Measurements from ENCODE around the gene ELFN2.

Gene ELFN2

GRCh38 chr22:37365950-37366349 is 61.3 kb downstream of the ELFN2 start:
- Histone ChIP-seq H3K9me3 (ENCODE audit: insufficient read depth, low read depth, low read length) (no peaks in the 10 kb centered on the region), H3K9ac (ENCODE audit: low read depth, low read length, poor library complexity, severe bottlenecking) (no peak overlapping the region), H3K4me3 (ENCODE audit: low read length, poor library complexity, severe bottlenecking) (no peak overlapping the region), H3K79me2 (ENCODE audit: insufficient read depth, low read length) (no peaks in the 10 kb centered on the region), H3F3A (ENCODE audit: low read depth) (no peaks in the 10 kb centered on the region), H4K20me1 (ENCODE audit: insufficient read depth, low read length, poor library complexity, severe bottlenecking) (no peaks in the 10 kb centered on the region), H3K4me1 (ENCODE audit: insufficient read depth, low read length, poor library complexity, severe bottlenecking) (peaks cover 8% of the 10 kb centered on the region), H3K4me2 (ENCODE audit: low read depth, low read length, poor library complexity, severe bottlenecking) (no peak overlapping the region), H3K9me2 (replicated peaks; ENCODE audit: low read depth, low read length) (no peaks in the 10 kb centered on the region), H2AFZ (ENCODE audit: low read length) (no peak overlapping the region), H3K36me3 (ENCODE audit: insufficient read depth, low read length) (no peaks in the 10 kb centered on the region), H3K27me3 (ENCODE audit: insufficient read depth, low read length, poor library complexity, severe bottlenecking) (no peaks in the 10 kb centered on the region)
- no peak for TF ChIP-seq CTCF (conservative IDR thresholded peaks at IDR 0.05; ENCODE audit: low read length)
- TF ChIP-seq EZH2phosphoT487 (IDR thresholded peaks at IDR 0.05; ENCODE audit: borderline replicate concordance) = no peak

- TF ChIP-seq EZH2phosphoT487 (IDR thresholded peaks at IDR 0.05; ENCODE audit: borderline replicate concordance) (no peak), CTCF (conservative IDR thresholded peaks at IDR 0.05; ENCODE audit: low read length) (no peak)
- H4K20me1 ChIP-seq (ENCODE audit: insufficient read depth, low read length, poor library complexity, severe bottlenecking) = no peaks in the 10 kb centered on the region
- no peaks in the 10 kb centered on the region for H3K79me2 ChIP-seq (ENCODE audit: insufficient read depth, low read length)
- no peaks in the 10 kb centered on the region for H3K9me3 ChIP-seq (ENCODE audit: insufficient read depth, low read depth, low read length)
- H3K4me2 ChIP-seq (ENCODE audit: low read depth, low read length, poor library complexity, severe bottlenecking) = no peak overlapping the region
- H3K9ac ChIP-seq (ENCODE audit: low read depth, low read length, poor library complexity, severe bottlenecking) = no peak overlapping the region
- H3K9me2 ChIP-seq (replicated peaks; ENCODE audit: low read depth, low read length) = no peaks in the 10 kb centered on the region
- H3K4me1 ChIP-seq (ENCODE audit: insufficient read depth, low read length, poor library complexity, severe bottlenecking) = peaks cover 18% of the 10 kb centered on the region
- no peaks in the 10 kb centered on the region for H3K27me3 ChIP-seq (ENCODE audit: insufficient read depth, low read length, poor library complexity, severe bottlenecking)
- H3K36me3 ChIP-seq (ENCODE audit: insufficient read depth, low read length) = no peaks in the 10 kb centered on the region
- H2AFZ ChIP-seq (ENCODE audit: low read length) = no peak overlapping the region
- H3K4me3 ChIP-seq (ENCODE audit: low read length, poor library complexity, severe bottlenecking) = no peak overlapping the region
- no peaks in the 10 kb centered on the region for H3F3A ChIP-seq (ENCODE audit: low read depth)
These were observed 63.9 kb downstream of the ELFN2 start for GRCh38 chr22:37363261-37363992.

- H3K4me1 ChIP-seq (ENCODE audit: insufficient read depth, low read length, poor library complexity, severe bottlenecking) = peaks cover 18% of the 10 kb centered on the region
- H3K79me2 ChIP-seq (ENCODE audit: insufficient read depth, low read length) = no peaks in the 10 kb centered on the region
- no peak overlapping the region for H3K4me2 ChIP-seq (ENCODE audit: low read depth, low read length, poor library complexity, severe bottlenecking)
- no peak for TF ChIP-seq EZH2phosphoT487 (IDR thresholded peaks at IDR 0.05; ENCODE audit: borderline replicate concordance)
- H3K9me2 ChIP-seq (replicated peaks; ENCODE audit: low read depth, low read length) = no peaks in the 10 kb centered on the region
- no peaks in the 10 kb centered on the region for H3F3A ChIP-seq (ENCODE audit: low read depth)
- H3K9me3 ChIP-seq (ENCODE audit: insufficient read depth, low read depth, low read length) = no peaks in the 10 kb centered on the region
- no peak overlapping the region for H3K4me3 ChIP-seq (ENCODE audit: low read length, poor library complexity, severe bottlenecking)
- no peak overlapping the region for H3K9ac ChIP-seq (ENCODE audit: low read depth, low read length, poor library complexity, severe bottlenecking)
- no peaks in the 10 kb centered on the region for H4K20me1 ChIP-seq (ENCODE audit: insufficient read depth, low read length, poor library complexity, severe bottlenecking)
- no peaks in the 10 kb centered on the region for H3K27me3 ChIP-seq (ENCODE audit: insufficient read depth, low read length, poor library complexity, severe bottlenecking)
- H2AFZ ChIP-seq (ENCODE audit: low read length) = no peak overlapping the region
- no peaks in the 10 kb centered on the region for H3K36me3 ChIP-seq (ENCODE audit: insufficient read depth, low read length)
These were observed 64.7 kb downstream of the ELFN2 start for GRCh38 chr22:37362621-37363020.

- Histone ChIP-seq H3K9ac (ENCODE audit: low read depth, low read length, poor library complexity, severe bottlenecking) (no peak overlapping the region), H3K4me1 (ENCODE audit: insufficient read depth, low read length, poor library complexity, severe bottlenecking) (peaks cover 18% of the 10 kb centered on the region), H4K20me1 (ENCODE audit: insufficient read depth, low read length, poor library complexity, severe bottlenecking) (no peaks in the 10 kb centered on the region), H3K79me2 (ENCODE audit: insufficient read depth, low read length) (no peaks in the 10 kb centered on the region), H3K9me3 (ENCODE audit: insufficient read depth, low read depth, low read length) (no peaks in the 10 kb centered on the region), H3K27me3 (ENCODE audit: insufficient read depth, low read length, poor library complexity, severe bottlenecking) (no peaks in the 10 kb centered on the region), H3F3A (ENCODE audit: low read depth) (no peaks in the 10 kb centered on the region), H2AFZ (ENCODE audit: low read length) (no peak overlapping the region), H3K36me3 (ENCODE audit: insufficient read depth, low read length) (no peaks in the 10 kb centered on the region), H3K4me3 (ENCODE audit: low read length, poor library complexity, severe bottlenecking) (no peak overlapping the region), H3K4me2 (ENCODE audit: low read depth, low read length, poor library complexity, severe bottlenecking) (no peak overlapping the region), H3K9me2 (replicated peaks; ENCODE audit: low read depth, low read length) (no peaks in the 10 kb centered on the region)
- TF ChIP-seq EZH2phosphoT487 (IDR thresholded peaks at IDR 0.05; ENCODE audit: borderline replicate concordance) = no peak
- TF ChIP-seq CTCF (conservative IDR thresholded peaks at IDR 0.05; ENCODE audit: low read length) = no peak
These were observed 68.4 kb downstream of the ELFN2 start for GRCh38 chr22:37358917-37359316.

Data from Loucy (cell line).